Tibial nerve (tissue), 4 donors: ENCODE data around the gene MROH8. TPM values are rescaled to one million over a fixed set of nuclear protein-coding genes. Genes with fewer than 3 reads are reported as not detected.

Experiments
- DNase-seq, 2 donors: peaks; one replicate each; pipeline ENCODE4 v3.0.0-alpha.2; 2019; ENCODE audit warnings: low spot score in 2 of 2
- H3K27ac ChIP-seq, 4 donors: fragments of 200-600 bp; sonication (generic) in 3 of 4; one replicate each; pipeline ENCODE4 v1.5.1; 2017 to 2019; ENCODE audit warnings: mild to moderate bottlenecking in 1 of 4
- H3K27me3 ChIP-seq, 2 donors: fragments of 200-600 bp; sonication (generic) in 1 of 2; one replicate each; pipeline versions ENCODE4 v1.5.1 to v1.6.0; 2017 to 2019
- H3K36me3 ChIP-seq, 3 donors: fragments of 200-600 bp; sonication (generic); one replicate each; pipeline ENCODE4 v1.5.1; 2018 to 2019
- H3K4me1 ChIP-seq, 4 donors: fragments of 200-600 bp; sonication (generic) in 3 of 4; one replicate each; pipeline ENCODE4 v1.5.1; 2017 to 2019
- H3K4me3 ChIP-seq, 4 donors: fragments of 200-600 bp; sonication (generic) in 3 of 4; one replicate each; pipeline ENCODE4 v1.5.1; 2017 to 2019; ENCODE audit warnings: mild to moderate bottlenecking in 1 of 4, moderate library complexity in 1 of 4
- H3K9me3 ChIP-seq, 4 donors: fragments of 200-600 bp; sonication (generic) in 3 of 4; one replicate each; pipeline ENCODE4 v1.5.1; 2017 to 2019
- EP300 ChIP-seq, 2 donors: sonication (generic); formaldehyde crosslinking; IDR thresholded peaks; one replicate each; pipeline ENCODE4 v1.6.1; 2017; ENCODE audit warnings: antibody characterized with exemption in 2 of 2, mild to moderate bottlenecking in 1 of 2
- POLR2A ChIP-seq, 2 donors: fragments of 450-650 bp; IDR thresholded peaks; one replicate each; pipeline ENCODE4 v1.6.1; 2017; ENCODE audit warnings: antibody characterized with exemption in 2 of 2, mild to moderate bottlenecking in 2 of 2, moderate library complexity in 2 of 2
- WGBS, 2 donors: methylation state at CpG; one replicate each; pipeline ENCODE4 v1.1.5; 2018; 5-methylcytosine and 5-hydroxymethylcytosine counted together
- total RNA-seq, 4 donors: library from RNA; depleted of rRNA; stranded (reverse); fragments of >200 nt; gene quantifications; one replicate each; pipeline ENCODE4 v1.1.0, GENCODE V29; 2016
- TF ChIP-seq, protein P1 (sequence below), 5 experiments: fragments of 200-600 bp in 3 of 5; fragments of 450-650 bp in 2 of 5; sonication (generic) in 3 of 5; IDR thresholded peaks; one replicate each; pipeline ENCODE4 v1.5.1; 2016 to 2019; ENCODE audit warnings: antibody characterized with exemption in 5 of 5, mild to moderate bottlenecking in 3 of 5, moderate library complexity in 2 of 5

The MROH8 gene
- total RNA-seq, 4 donors from 2014 or later = 1.9 to 2.7 (median 2.4) TPM

DNA sequence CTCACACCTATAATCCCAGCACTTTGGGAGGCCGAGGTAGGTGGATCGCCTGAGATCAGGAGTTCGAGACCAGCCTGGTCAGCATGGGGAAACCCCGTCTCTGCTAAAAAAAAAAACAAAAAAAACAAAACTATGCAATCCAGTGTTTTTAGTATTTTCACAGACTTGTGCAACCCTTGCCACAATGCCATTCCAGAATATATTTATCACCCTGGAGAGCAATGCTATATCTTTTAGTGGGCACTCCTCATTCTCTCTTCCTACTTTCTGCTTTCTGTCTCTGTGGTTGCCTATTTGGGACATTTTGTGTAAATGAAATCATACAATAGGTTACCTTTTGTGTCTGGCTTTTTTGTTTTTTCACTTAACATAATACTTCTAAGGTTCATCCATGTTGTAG is 39.1 kb upstream of the MROH8 start:
- Histone ChIP-seq H3K4me1 (peaks cover 0 to 28% (median 5%) of the 10 kb centered on the region in 4 donors), H3K27me3 (no peaks in the 10 kb centered on the region), H3K4me3 (no peak overlapping the region), H3K27ac (no peak overlapping the region), H3K9me3 (no peaks in the 10 kb centered on the region), H3K36me3 (peaks cover 0 to 64% (median 0%) of the 10 kb centered on the region in 3 donors)
- TF ChIP-seq POLR2A (IDR thresholded peaks at IDR 0.05) = no peak
- no peak for TF ChIP-seq EP300 (IDR thresholded peaks at IDR 0.05)
- TF ChIP-seq, protein P1, sequence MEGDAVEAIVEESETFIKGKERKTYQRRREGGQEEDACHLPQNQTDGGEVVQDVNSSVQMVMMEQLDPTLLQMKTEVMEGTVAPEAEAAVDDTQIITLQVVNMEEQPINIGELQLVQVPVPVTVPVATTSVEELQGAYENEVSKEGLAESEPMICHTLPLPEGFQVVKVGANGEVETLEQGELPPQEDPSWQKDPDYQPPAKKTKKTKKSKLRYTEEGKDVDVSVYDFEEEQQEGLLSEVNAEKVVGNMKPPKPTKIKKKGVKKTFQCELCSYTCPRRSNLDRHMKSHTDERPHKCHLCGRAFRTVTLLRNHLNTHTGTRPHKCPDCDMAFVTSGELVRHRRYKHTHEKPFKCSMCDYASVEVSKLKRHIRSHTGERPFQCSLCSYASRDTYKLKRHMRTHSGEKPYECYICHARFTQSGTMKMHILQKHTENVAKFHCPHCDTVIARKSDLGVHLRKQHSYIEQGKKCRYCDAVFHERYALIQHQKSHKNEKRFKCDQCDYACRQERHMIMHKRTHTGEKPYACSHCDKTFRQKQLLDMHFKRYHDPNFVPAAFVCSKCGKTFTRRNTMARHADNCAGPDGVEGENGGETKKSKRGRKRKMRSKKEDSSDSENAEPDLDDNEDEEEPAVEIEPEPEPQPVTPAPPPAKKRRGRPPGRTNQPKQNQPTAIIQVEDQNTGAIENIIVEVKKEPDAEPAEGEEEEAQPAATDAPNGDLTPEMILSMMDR (IDR thresholded peaks at IDR 0.05) = no peak
- 94 to 99% methylated on average over 4 of the region's 4 CpGs for WGBS, 2 donors
- no peak for DNase-seq

DNA sequence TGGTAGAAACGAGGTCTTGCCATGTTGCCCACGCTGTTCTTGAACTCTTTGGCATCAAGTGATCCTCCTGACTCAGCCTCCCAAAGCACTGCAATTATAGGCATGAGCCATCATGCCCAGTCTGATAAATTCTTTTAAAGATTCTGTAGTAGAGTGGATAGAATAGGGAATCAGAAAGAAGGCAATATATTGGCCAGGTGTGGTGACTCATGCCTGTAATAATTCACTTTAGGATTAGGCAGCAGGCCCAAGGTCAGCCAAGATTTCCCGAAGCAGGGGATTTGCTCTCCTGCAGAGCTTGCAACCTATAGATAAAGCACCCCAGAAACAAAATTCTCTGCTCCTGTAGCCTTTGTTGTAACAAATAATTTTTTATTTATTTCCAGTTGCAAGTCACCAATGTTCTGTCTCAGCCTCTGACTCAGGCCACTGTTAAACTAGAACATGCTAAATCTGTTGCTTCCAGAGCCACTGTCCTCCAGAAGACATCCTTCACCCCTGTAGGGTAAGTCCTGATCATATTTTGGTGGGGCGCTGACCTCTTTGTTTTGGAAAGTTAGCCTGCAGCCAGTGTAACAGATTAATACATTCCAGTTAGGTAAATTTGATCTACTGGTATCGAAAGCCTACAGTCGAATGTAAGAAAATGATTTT is 30.4 kb upstream of the MROH8 start:
- H3K27ac ChIP-seq = no peak overlapping the region
- H3K4me3 ChIP-seq = no peak overlapping the region
- no peaks in the 10 kb centered on the region for H3K27me3 ChIP-seq
- no peak for TF ChIP-seq EP300 (IDR thresholded peaks at IDR 0.05)
- no peak for TF ChIP-seq POLR2A (IDR thresholded peaks at IDR 0.05)
- TF ChIP-seq, protein P1 (IDR thresholded peaks at IDR 0.05) = no peak
- no peak for DNase-seq
- H3K36me3 ChIP-seq = peaks cover 5 to 99% (median 26%) of the 10 kb centered on the region in 3 donors
- 87 to 89% methylated on average over 6 of the region's 6 CpGs for WGBS, 2 donors
- H3K9me3 ChIP-seq = no peaks in the 10 kb centered on the region
- H3K4me1 ChIP-seq = peaks cover 0 to 13% (median 2%) of the 10 kb centered on the region in 4 donors

DNA sequence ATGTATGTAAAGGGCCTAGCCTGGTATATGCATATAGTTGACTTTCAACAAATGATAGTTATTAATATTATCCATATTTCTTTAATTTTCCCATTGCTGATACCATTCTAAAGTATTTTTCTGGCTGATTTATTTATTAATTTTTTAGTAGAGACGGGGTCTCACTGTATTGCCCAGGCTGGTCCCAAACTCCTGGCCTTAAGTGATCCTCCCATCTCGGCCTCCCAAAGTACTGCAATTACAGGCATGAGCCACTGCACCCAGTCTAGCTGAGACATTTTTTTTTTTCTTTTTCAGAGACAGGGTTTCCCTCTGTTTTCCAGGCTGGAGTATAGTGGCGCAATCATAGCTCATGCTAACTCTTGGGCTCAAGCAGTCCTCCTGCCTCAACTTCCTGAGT is 29.8 kb upstream of the MROH8 start:
- no peak overlapping the region for H3K27ac ChIP-seq
- 95 to 97% methylated on average over 3 of the region's 3 CpGs for WGBS, 2 donors
- H3K9me3 ChIP-seq = no peaks in the 10 kb centered on the region
- peaks cover 5 to 99% (median 26%) of the 10 kb centered on the region in 3 donors for H3K36me3 ChIP-seq
- H3K27me3 ChIP-seq = no peaks in the 10 kb centered on the region
- no peak for TF ChIP-seq POLR2A (IDR thresholded peaks at IDR 0.05)
- TF ChIP-seq EP300 (IDR thresholded peaks at IDR 0.05) = no peak
- TF ChIP-seq, protein P1 (IDR thresholded peaks at IDR 0.05) = no peak
- no peak for DNase-seq
- peaks cover 0 to 13% (median 2%) of the 10 kb centered on the region in 4 donors for H3K4me1 ChIP-seq
- no peak overlapping the region for H3K4me3 ChIP-seq

DNA sequence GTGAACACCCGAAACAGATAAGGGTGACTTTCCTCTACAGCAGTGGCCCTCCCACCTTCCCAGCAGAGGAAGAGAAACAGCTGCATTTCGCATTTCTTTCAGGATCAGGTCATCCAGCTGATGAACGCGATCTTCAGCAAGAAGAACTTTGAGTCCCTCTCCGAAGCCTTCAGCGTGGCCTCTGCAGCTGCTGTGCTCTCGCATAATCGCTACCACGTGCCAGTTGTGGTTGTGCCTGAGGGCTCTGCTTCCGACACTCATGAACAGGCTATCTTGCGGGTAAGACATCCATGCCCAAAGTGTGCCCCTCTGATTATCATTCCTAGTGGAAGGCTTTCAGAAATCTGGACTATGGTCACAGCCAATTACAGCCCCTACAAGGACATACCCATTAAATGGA is 27.8 kb upstream of the MROH8 start:
- TF ChIP-seq, protein P1 (IDR thresholded peaks at IDR 0.05) = no peak
- TF ChIP-seq POLR2A (IDR thresholded peaks at IDR 0.05) (no peak), EP300 (IDR thresholded peaks at IDR 0.05) (no peak)
- Histone ChIP-seq H3K36me3 (peaks cover 6 to 93% (median 26%) of the 10 kb centered on the region in 3 donors), H3K27me3 (no peaks in the 10 kb centered on the region), H3K4me1 (peaks cover 0 to 18% (median 2%) of the 10 kb centered on the region in 4 donors), H3K27ac (no peak overlapping the region), H3K4me3 (no peak overlapping the region), H3K9me3 (no peaks in the 10 kb centered on the region)
- DNase-seq = no peak
- 94 to 96% methylated on average over 11 of the region's 11 CpGs for WGBS, 2 donors

DNA sequence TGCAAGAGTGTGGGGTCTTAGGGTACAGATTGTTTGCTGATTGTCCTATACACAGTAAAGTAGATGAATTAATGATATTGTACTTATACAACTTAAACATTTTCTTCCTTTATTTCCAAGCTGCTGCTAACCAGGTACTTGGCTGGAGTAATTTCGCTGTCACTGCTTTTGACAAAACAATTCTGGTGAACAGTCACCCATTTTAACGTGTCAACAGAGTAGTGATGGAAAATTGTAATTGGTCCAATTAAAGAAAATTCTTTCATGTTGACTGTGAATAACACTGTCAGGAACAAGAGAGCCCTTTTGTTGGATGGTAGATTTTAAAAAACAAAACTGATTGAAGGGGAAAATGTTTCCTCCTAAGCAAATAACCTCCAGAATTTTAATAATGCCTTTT is 26.4 kb upstream of the MROH8 start:
- H3K4me1 ChIP-seq = peaks cover 0 to 27% (median 2%) of the 10 kb centered on the region in 4 donors
- no peaks in the 10 kb centered on the region for H3K27me3 ChIP-seq
- H3K9me3 ChIP-seq = no peaks in the 10 kb centered on the region
- WGBS, 2 donors = 48 to 57% methylated on average over 2 of the region's 2 CpGs
- peak overlapping the region in 2 of 4 donors; percentile 11 to 23 for H3K27ac ChIP-seq
- TF ChIP-seq EP300 (IDR thresholded peaks at IDR 0.05) = no peak
- no peak for TF ChIP-seq POLR2A (IDR thresholded peaks at IDR 0.05)
- TF ChIP-seq, protein P1 (IDR thresholded peaks at IDR 0.05) = no peak
- no peak for DNase-seq
- no peak overlapping the region for H3K4me3 ChIP-seq
- H3K36me3 ChIP-seq = peaks cover 4 to 86% (median 26%) of the 10 kb centered on the region in 3 donors
